Forelimb muscle (tissue), 1 donor: ENCODE data around the gene AADAT. TPM values are rescaled to one million over a fixed set of nuclear protein-coding genes. Genes with fewer than 3 reads are reported as not detected.

Experiments
- DNase-seq: peaks from one replicate; pipeline ENCODE4 v3.0.0-alpha.2; 2013; ENCODE audit warnings: low read depth
- polyA plus RNA-seq: library from polyadenylated mRNA; unstranded; fragments of 120-200 nt; gene quantifications from one replicate; pipeline ENCODE4 v1.2.1, GENCODE V29; 2013; ENCODE audit not compliant: insufficient read length

Gene AADAT
- polyA plus RNA-seq, 1 donor = 16.9 TPM

- DNase-seq = no peak
Measured at GRCh38 chr4:170035231-170035630, 54.5 kb downstream of the AADAT start.

- DNase-seq = no peak
Measured at GRCh38 chr4:170033999-170034398, 55.8 kb downstream of the AADAT start.

- no peak for DNase-seq
Measured at GRCh38 chr4:170030121-170030520, 59.6 kb downstream of the AADAT start.

- peak; percentile 87 for DNase-seq
Measured at GRCh38 chr4:170027181-170027829, 62.5 kb downstream of the AADAT start.

- DNase-seq = peak; percentile 65
Measured at GRCh38 chr4:170026253-170027021, 63.3 kb downstream of the AADAT start, which contains the start of gene MFAP3L. Gene MFAP3L, minus strand, starts transcription at chr4:170026395. Its CDS starts 20,518 bp downstream, at chr4:170005877.

- DNase-seq = no peak
Measured at GRCh38 chr4:170025523-170026252, 64.1 kb downstream of the AADAT start.

GRCh38 chr4:170022211-170022610 lies 67.5 kb downstream of the AADAT start:
- DNase-seq = no peak

GRCh38 chr4:170017252-170017651 lies 72.5 kb downstream of the AADAT start:
- DNase-seq = no peak

GRCh38 chr4:170015285-170015684 lies 74.5 kb downstream of the AADAT start:
- DNase-seq = no peak

GRCh38 chr4:170014359-170015011 lies 75.3 kb downstream of the AADAT start:
- DNase-seq = no peak

- DNase-seq = no peak
Measured at GRCh38 chr4:170012629-170012958, 77.2 kb downstream of the AADAT start.

- no peak for DNase-seq
Measured at GRCh38 chr4:170011921-170012628, 77.7 kb downstream of the AADAT start.

Other genes starting within 250 kb of the AADAT start
- 1.4 TPM for gene MFAP3L, start 63.6 kb downstream of the AADAT start, polyA plus RNA-seq